Activated naive CD8-positive, alpha-beta T cell treated with anti-CD3 and anti-CD28 coated beads, Interleukin-2, amount 10 ng/mL, durations not matched to agents 7 days and 5 days (primary cell): ENCODE measurements around the gene CRACDL. TPM values are rescaled to one million over a fixed set of nuclear protein-coding genes. Genes with fewer than 3 reads are reported as not detected.

Experiments used
- ATAC-seq: fragments of 150-1000 bp; cut with Tn5 transposase; one replicate; pipeline ENCODE4 v1.10.0; 2021; ENCODE audit warnings: low read depth, moderate library complexity
- POLR2A ChIA-PET: fragments of 350-600 bp; sonication (Branson Sonifier 250); formaldehyde crosslinking; loops from one replicate; lab custom pipeline; 2021; ENCODE audit warnings: antibody characterized with exemption; lab: Charles Lee
- DNase-seq: peaks from one replicate; pipeline ENCODE4 v3.0.0; 2021
- H3K27ac Mint-ChIP-seq: one replicate; pipeline ENCODE4 v1.8.0; 2022; ENCODE audit warnings: mild to moderate bottlenecking, mixed read lengths
- H3K27me3 Mint-ChIP-seq: one replicate; pipeline ENCODE4 v1.8.0; 2022; ENCODE audit warnings: mild to moderate bottlenecking, moderate library complexity, mixed read lengths
- H3K36me3 Mint-ChIP-seq: one replicate; pipeline ENCODE4 v1.8.0; 2021; ENCODE audit warnings: mild to moderate bottlenecking, mixed read lengths
- H3K4me1 Mint-ChIP-seq: one replicate; pipeline ENCODE4 v1.8.0; 2021; ENCODE audit warnings: mixed read lengths
- H3K4me3 Mint-ChIP-seq: one replicate; pipeline ENCODE4 v1.8.0; 2022; ENCODE audit warnings: mild to moderate bottlenecking, moderate library complexity, mixed read lengths
- H3K9me3 Mint-ChIP-seq: one replicate; pipeline ENCODE4 v1.8.0; 2021; ENCODE audit warnings: mixed read lengths
- total RNA-seq, 2 experiments: library from RNA; stranded (reverse); gene quantifications; one replicate each; pipeline ENCODE4 v1.2.3, GENCODE V29; 2021

The CRACDL gene
- total RNA-seq, 2 experiments from 2014 or later, result 0.61 to 2.3 TPM

GRCh38 chr2:98824256-98825019 lies 111.6 kb downstream of the CRACDL start:
- Mint-ChIP-seq H3K27ac (peak overlapping the region; percentile 43), H3K4me3 (peak overlapping the region; percentile 43), H3K36me3 (peaks cover 2% of the 10 kb centered on the region), H3K4me1 (peaks cover 22% of the 10 kb centered on the region), H3K9me3 (no peaks in the 10 kb centered on the region), H3K27me3 (peaks cover 7% of the 10 kb centered on the region)
- no peak for ATAC-seq
- DNase-seq, result no peak
- POLR2A ChIA-PET, result interaction anchor here (1.1 kb wide), 1 partner anchor 175 kb away, joined by 3 read pairs; no protein-coding TSS in a partner anchor

DNA sequence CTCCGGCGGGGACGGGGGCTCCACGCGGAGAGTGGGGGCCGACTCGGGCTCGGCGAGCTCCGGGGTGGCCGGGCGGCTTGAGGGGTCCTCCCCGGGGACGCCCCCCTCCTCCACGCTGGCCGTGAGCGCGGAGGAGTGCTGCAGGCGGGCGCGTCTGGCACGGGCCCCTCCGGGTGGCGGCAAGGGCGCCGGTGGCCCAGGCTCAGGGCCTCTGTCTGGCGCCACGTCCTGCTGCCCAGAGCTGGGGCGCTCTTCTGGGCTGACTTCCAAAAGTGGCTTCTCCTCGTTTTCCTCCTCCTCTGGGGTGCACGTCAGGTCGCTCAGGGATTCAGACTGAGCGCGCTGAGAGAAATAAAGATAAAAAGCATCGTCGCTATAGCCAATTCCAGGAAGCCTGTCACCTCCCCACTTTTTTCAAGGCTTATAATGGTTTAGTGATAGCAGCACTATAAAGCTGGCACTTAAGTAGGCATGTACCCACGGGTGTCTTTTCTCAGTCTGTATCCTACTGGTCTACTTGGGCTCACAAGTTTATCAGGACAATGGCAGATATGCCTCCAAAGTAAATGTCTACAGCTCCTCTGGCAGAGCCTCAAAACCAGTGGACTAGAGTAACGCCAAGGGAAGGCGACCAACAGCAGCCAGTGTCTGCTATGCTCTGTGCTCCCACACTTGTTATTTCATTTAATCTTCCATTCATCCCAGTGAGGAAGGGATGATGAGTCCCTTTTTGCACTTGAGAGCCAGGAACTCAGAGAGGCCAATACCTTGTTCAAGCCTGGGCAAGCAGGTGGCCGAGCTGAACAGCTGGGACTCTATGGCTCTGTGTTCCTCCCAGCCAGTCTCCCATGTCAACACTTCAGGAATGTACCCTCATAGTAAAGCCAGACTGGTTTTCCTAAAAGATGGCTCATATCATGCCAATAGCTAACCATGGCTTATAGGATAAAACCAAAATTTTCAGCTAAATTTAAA lies 112.5 kb downstream of the CRACDL start:
- H3K4me3 Mint-ChIP-seq, result peak overlapping the region; percentile 86

GRCh38 chr2:98822301-98823164 lies 113.5 kb downstream of the CRACDL start:
- POLR2A ChIA-PET, result interaction anchor here (0.6 to 1.2 kb wide), 12 partner anchors 11 to 173 kb away, joined by 3 to 8 read pairs (median 3); partner anchors contain the start of gene MGAT4A
- no peak overlapping the region for H3K27ac Mint-ChIP-seq
- peaks cover 7% of the 10 kb centered on the region for H3K27me3 Mint-ChIP-seq
- DNase-seq (peak; percentile 84), ATAC-seq (peak; percentile 93)
- H3K36me3 Mint-ChIP-seq, result peaks cover 3% of the 10 kb centered on the region
- no peaks in the 10 kb centered on the region for H3K9me3 Mint-ChIP-seq
- H3K4me1 Mint-ChIP-seq, result peaks cover 11% of the 10 kb centered on the region
- peak overlapping the region; percentile 75 for H3K4me3 Mint-ChIP-seq

More for the DNA sequence above, 112.5 kb downstream of the CRACDL start:
- peaks cover 7% of the 10 kb centered on the region for H3K27me3 Mint-ChIP-seq
- ATAC-seq (no peak), DNase-seq (no peak)
- H3K4me1 Mint-ChIP-seq, result peaks cover 13% of the 10 kb centered on the region
- peak overlapping the region; percentile 77 for H3K27ac Mint-ChIP-seq
- H3K9me3 Mint-ChIP-seq, result no peaks in the 10 kb centered on the region
- H3K36me3 Mint-ChIP-seq, result peaks cover 3% of the 10 kb centered on the region
- POLR2A ChIA-PET, result interaction anchor here (1.1 to 1.2 kb wide), 3 partner anchors 52 to 174 kb away, joined by 3 to 8 read pairs (median 6); no protein-coding TSS in a partner anchor

- Mint-ChIP-seq H3K4me1 (peaks cover 10% of the 10 kb centered on the region), H3K27me3 (peaks cover 7% of the 10 kb centered on the region), H3K9me3 (no peaks in the 10 kb centered on the region), H3K27ac (no peak overlapping the region), H3K4me3 (no peak overlapping the region), H3K36me3 (peaks cover 3% of the 10 kb centered on the region)
- DNase-seq, result no peak
- no peak for ATAC-seq
- POLR2A ChIA-PET, result interaction anchor here (0.6 to 1.8 kb wide), 12 partner anchors 10 to 319 kb away, joined by 3 to 6 read pairs (median 3); partner anchors contain the start of gene MGAT4A
These were observed 114.3 kb downstream of the CRACDL start for GRCh38 chr2:98821629-98822135.

- Mint-ChIP-seq H3K9me3 (no peaks in the 10 kb centered on the region), H3K4me3 (no peak overlapping the region), H3K36me3 (peaks cover 3% of the 10 kb centered on the region), H3K4me1 (peaks cover 8% of the 10 kb centered on the region), H3K27ac (no peak overlapping the region), H3K27me3 (peaks cover 15% of the 10 kb centered on the region)
- no peak for ATAC-seq
- POLR2A ChIA-PET, result interaction anchor here (0.6 kb wide), 1 partner anchor 178 kb away, joined by 4 read pairs; no protein-coding TSS in a partner anchor
- no peak for DNase-seq
These were observed 116.7 kb downstream of the CRACDL start for GRCh38 chr2:98819231-98819766.

- H3K9me3 Mint-ChIP-seq, result no peaks in the 10 kb centered on the region
These were observed 117.9 kb downstream of the CRACDL start for GRCh38 chr2:98818164-98818563.

GRCh38 chr2:98816281-98816680 lies 119.7 kb downstream of the CRACDL start:
- Mint-ChIP-seq H3K36me3 (peaks cover 5% of the 10 kb centered on the region), H3K9me3 (no peaks in the 10 kb centered on the region), H3K4me3 (no peak overlapping the region), H3K27ac (no peak overlapping the region), H3K4me1 (peaks cover 5% of the 10 kb centered on the region), H3K27me3 (peaks cover 12% of the 10 kb centered on the region)
- POLR2A ChIA-PET, result no interaction called here
- DNase-seq (no peak), ATAC-seq (no peak)

More at GRCh38 chr2:98818164-98818563, 117.9 kb downstream of the CRACDL start:
- Mint-ChIP-seq H3K27ac (no peak overlapping the region), H3K36me3 (peaks cover 3% of the 10 kb centered on the region), H3K4me3 (no peak overlapping the region), H3K27me3 (peaks cover 9% of the 10 kb centered on the region), H3K4me1 (peaks cover 5% of the 10 kb centered on the region)
- POLR2A ChIA-PET, result interaction anchor here (0.7 to 1.2 kb wide), 3 partner anchors 13 to 88 kb away, joined by 3 to 4 read pairs (median 3); no protein-coding TSS in a partner anchor
- no peak for DNase-seq
- no peak for ATAC-seq

- Mint-ChIP-seq H3K36me3 (peaks cover 5% of the 10 kb centered on the region), H3K27me3 (peaks cover 12% of the 10 kb centered on the region), H3K9me3 (no peaks in the 10 kb centered on the region), H3K27ac (no peak overlapping the region), H3K4me3 (no peak overlapping the region), H3K4me1 (peaks cover 5% of the 10 kb centered on the region)
- ATAC-seq (no peak), DNase-seq (no peak)
- POLR2A ChIA-PET, result no interaction called here
These were observed 120.2 kb downstream of the CRACDL start for GRCh38 chr2:98815795-98816194.

DNA sequence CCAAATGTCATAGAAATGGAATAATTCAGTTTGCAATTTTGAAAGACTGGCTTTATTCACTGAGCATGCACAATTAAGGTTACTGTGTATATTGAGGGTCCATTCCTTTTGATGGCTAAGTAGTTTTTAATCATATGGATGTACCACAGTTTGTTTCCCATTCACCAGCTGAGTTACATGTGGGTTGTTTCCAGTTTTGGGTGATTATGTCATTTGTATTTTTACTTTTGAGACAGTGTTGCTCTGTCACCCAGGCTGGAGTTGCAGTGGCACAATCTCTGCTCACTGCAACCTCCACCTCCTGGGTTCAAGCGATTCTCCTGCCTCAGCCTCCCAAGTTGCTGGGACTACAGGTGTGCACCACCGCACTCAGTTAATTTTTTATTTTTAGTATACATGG lies 124.3 kb downstream of the CRACDL start:
- H3K27ac Mint-ChIP-seq, result no peak overlapping the region
- H3K4me3 Mint-ChIP-seq, result no peak overlapping the region
- POLR2A ChIA-PET, result interaction anchor here (0.7 kb wide), 1 partner anchor 10 kb away, joined by 5 read pairs; no protein-coding TSS in a partner anchor
- no peak for ATAC-seq
- peaks cover 9% of the 10 kb centered on the region for H3K4me1 Mint-ChIP-seq
- peaks cover 4% of the 10 kb centered on the region for H3K36me3 Mint-ChIP-seq
- H3K9me3 Mint-ChIP-seq, result no peaks in the 10 kb centered on the region
- peaks cover 12% of the 10 kb centered on the region for H3K27me3 Mint-ChIP-seq
- DNase-seq, result no peak

DNA sequence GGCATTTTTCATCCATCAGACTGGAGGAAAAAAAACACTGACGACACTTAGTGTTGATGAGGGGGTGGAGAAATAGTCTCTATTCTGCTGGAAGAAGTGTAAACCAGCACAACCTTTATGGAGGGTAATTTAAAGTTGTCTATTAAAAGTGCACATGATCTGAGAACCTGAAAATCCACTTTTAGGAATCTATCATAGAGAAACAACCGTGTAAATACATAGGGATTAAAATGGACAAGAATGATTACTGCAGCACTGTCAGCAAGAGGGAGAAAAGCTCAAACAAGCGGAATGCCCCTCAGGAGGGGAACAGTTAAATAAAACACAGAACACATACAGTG lies 125.5 kb downstream of the CRACDL start:
- no peak overlapping the region for H3K4me3 Mint-ChIP-seq
- peaks cover 10% of the 10 kb centered on the region for H3K4me1 Mint-ChIP-seq
- peaks cover 4% of the 10 kb centered on the region for H3K36me3 Mint-ChIP-seq
- ATAC-seq (no peak), DNase-seq (no peak)
- no peaks in the 10 kb centered on the region for H3K9me3 Mint-ChIP-seq
- POLR2A ChIA-PET, result no interaction called here
- no peak overlapping the region for H3K27ac Mint-ChIP-seq
- peaks cover 12% of the 10 kb centered on the region for H3K27me3 Mint-ChIP-seq

GRCh38 chr2:98809878-98810587 lies 126.0 kb downstream of the CRACDL start:
- H3K9me3 Mint-ChIP-seq, result no peaks in the 10 kb centered on the region
- no peak overlapping the region for H3K4me3 Mint-ChIP-seq
- peaks cover 2% of the 10 kb centered on the region for H3K36me3 Mint-ChIP-seq
- H3K4me1 Mint-ChIP-seq, result peaks cover 12% of the 10 kb centered on the region
- no peak for ATAC-seq
- no peak overlapping the region for H3K27ac Mint-ChIP-seq
- POLR2A ChIA-PET, result no interaction called here
- H3K27me3 Mint-ChIP-seq, result peaks cover 9% of the 10 kb centered on the region
- no peak for DNase-seq
